Prostate gland (tissue), 2 donors: ENCODE results near the gene GUCY1A1.

Experiments used
- CTCF ChIP-seq, 4 experiments: fragments of 200-600 bp in 2 of 4; fragments of 450-650 bp in 2 of 4; sonication (generic) in 2 of 4; IDR thresholded peaks; 1 replicate in 3 of 4; 2 replicates in 1 of 4; pipeline ENCODE4 v1.5.1; 2016 to 2019; ENCODE audit warnings: antibody characterized with exemption in 4 of 4, mild to moderate bottlenecking in 2 of 4, moderate library complexity in 2 of 4
- POLR2A ChIP-seq: fragments of 450-650 bp; IDR thresholded peaks from one replicate; pipeline ENCODE4 v1.6.1; 2016; ENCODE audit warnings: antibody characterized with exemption, mild to moderate bottlenecking

- TF ChIP-seq CTCF (IDR thresholded peaks at IDR 0.05) (no peak), POLR2A (no peak)
Measured at GRCh38 chr4:155681886-155682285, 15.2 kb downstream of the GUCY1A1 start.
